ENCODE results near the gene AVPR2.

Gene AVPR2

GRCh38 chrX:153903991-153904957 lies at the start of gene AVPR2:
Gene AVPR2 (plus strand): TSS chrX:153904673. CDS start chrX:153905146, 473 bp downstream.
- DNase-seq (ENCODE audit: low read depth), result no peak

- DNase-seq (ENCODE audit: low read depth), result no peak
Measured at GRCh38 chrX:153854702-153855101, 49.8 kb upstream of the AVPR2 start.

- no peak for DNase-seq (ENCODE audit: low read depth)
Measured at GRCh38 chrX:153857348-153857903, 47.0 kb upstream of the AVPR2 start.

- DNase-seq (ENCODE audit: low read depth), result no peak
Measured at GRCh38 chrX:153861151-153861550, 43.3 kb upstream of the AVPR2 start.

GRCh38 chrX:153861733-153862310 lies 42.7 kb upstream of the AVPR2 start:
- DNase-seq (ENCODE audit: low read depth), result no peak

- no peak for DNase-seq (ENCODE audit: low read depth)
Measured at GRCh38 chrX:153862369-153863250, 41.9 kb upstream of the AVPR2 start.

- DNase-seq (ENCODE audit: low read depth), result no peak
Measured at GRCh38 chrX:153863251-153863991, 41.1 kb upstream of the AVPR2 start.

GRCh38 chrX:153864101-153864500 lies 40.4 kb upstream of the AVPR2 start:
- no peak for DNase-seq (ENCODE audit: low read depth)

- no peak for DNase-seq (ENCODE audit: low read depth)
Measured at GRCh38 chrX:153864561-153865320, 39.7 kb upstream of the AVPR2 start.

GRCh38 chrX:153865321-153865580 lies 39.2 kb upstream of the AVPR2 start:
- DNase-seq (ENCODE audit: low read depth), result no peak

GRCh38 chrX:153865685-153866084 lies 38.8 kb upstream of the AVPR2 start:
- DNase-seq (ENCODE audit: low read depth), result no peak

GRCh38 chrX:153866302-153867019 lies 38.0 kb upstream of the AVPR2 start:
- DNase-seq (ENCODE audit: low read depth), result no peak

- no peak for DNase-seq (ENCODE audit: low read depth)
Measured at GRCh38 chrX:153867139-153867538, 37.3 kb upstream of the AVPR2 start.

- DNase-seq (ENCODE audit: low read depth), result no peak
Measured at GRCh38 chrX:153867671-153868070, 36.8 kb upstream of the AVPR2 start.

GRCh38 chrX:153868576-153869472 lies 35.6 kb upstream of the AVPR2 start:
- no peak for DNase-seq (ENCODE audit: low read depth)

- no peak for DNase-seq (ENCODE audit: low read depth)
Measured at GRCh38 chrX:153869473-153870287, 34.8 kb upstream of the AVPR2 start.

GRCh38 chrX:153870288-153870690 lies 34.2 kb upstream of the AVPR2 start:
- DNase-seq (ENCODE audit: low read depth), result no peak

- no peak for DNase-seq (ENCODE audit: low read depth)
Measured at GRCh38 chrX:153870791-153871360, 33.6 kb upstream of the AVPR2 start.
